Femur (tissue), 1 donor: ENCODE results near the gene SNX9.
"Not testable (repeated sequence)": the region's sequence is repeated elsewhere in the genome, so short reads cannot be mapped to it uniquely, and the experiment has no call there.

Experiments
- DNase-seq: peaks from one replicate; pipeline ENCODE4 v3.0.0-alpha.2; 2017

Gene SNX9

DNA sequence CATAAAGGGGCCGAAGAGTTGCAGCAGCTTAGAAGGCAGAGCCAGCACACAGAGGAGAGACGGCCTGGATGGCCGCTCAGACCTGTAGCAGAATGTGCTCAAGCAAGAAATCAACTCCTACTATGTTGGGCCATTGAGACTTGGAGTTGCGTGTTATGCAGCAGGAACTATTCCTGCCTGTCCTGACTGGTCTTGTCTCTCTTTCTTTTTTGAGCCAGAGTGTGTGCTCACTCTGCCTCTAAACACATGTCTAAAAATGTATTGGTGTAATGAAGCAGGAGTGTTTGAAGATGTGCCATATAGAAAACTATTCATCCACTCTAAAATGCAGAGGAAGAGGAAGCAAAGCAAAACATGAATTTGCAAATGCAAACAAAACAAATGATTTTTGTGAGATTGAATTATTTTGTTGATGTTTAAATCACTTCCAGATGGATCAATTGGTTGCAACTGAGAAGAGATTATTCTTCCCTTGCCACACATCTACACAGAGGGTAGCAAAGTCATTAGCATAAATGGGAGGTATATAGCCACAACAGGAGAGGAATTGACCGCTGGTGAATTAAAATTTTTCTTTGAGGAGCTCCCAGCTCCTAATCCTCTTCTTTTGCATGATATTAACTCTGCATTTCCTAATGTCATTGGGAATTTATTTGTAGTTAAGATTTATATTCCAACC, 138.2 kb downstream of the SNX9 start:
- DNase-seq = no peak

GRCh38 chr6:157961832-157962575, 139.0 kb downstream of the SNX9 start:
- no peak for DNase-seq

DNA sequence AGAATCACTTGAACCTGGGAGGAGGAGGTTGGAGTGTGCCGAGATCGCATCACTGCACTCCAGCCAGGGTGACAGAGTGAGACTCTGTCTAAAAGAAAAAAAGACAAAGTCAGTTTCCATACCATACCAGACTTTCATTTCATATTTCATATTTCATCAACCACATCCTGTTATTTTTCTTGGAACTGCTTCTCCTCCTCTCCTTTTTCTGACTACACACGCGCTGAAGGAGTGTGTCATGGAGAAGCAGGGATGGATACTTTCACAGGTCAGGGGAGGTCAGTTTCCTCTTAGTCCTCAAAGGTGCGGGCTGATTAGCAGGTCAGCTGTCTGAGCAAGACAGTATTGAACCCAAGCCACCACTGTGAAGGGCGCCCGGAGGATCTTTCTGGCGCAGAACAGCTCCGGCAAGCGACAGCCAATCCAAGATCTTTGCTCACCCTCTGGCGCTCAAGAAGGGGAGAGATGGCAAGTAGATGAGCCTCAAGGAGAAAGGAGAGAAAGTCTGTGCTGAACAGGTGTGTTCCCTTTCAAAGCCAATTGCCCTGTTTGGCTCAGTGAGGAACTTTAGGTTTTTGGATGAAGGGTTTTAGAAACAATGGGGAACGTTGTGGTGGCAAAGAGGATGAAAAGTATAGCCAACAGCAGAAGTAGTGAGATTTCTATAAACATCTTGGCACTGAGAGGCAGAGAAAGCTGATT, 139.7 kb downstream of the SNX9 start:
- no peak for DNase-seq

GRCh38 chr6:157964100-157964499, 141.1 kb downstream of the SNX9 start:
- no peak for DNase-seq

DNA sequence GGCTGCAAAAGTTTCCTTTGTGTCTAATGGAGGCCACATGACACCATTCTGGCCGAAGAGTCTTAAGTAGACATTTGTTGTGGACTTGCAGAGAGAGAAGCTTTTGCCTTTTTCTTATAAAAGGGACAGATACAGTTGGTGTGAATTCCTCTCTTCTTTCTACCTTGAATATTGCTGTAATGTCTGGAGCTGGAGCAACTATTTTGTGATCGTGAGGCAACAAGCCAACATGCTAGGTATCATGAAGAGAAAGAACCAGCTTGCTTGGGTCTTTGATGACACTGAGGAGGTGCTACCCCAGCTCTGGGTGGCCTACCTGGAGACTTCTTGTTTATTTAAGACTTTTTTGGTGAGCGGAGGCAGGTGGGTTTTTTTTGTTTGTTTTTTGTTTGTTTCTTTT, 142.3 kb downstream of the SNX9 start:
- no peak for DNase-seq

- no peak for DNase-seq
These were observed 143.5 kb downstream of the SNX9 start for GRCh38 chr6:157966589-157966977.

GRCh38 chr6:157967020-157967419, 144.0 kb downstream of the SNX9 start:
- no peak for DNase-seq

DNA sequence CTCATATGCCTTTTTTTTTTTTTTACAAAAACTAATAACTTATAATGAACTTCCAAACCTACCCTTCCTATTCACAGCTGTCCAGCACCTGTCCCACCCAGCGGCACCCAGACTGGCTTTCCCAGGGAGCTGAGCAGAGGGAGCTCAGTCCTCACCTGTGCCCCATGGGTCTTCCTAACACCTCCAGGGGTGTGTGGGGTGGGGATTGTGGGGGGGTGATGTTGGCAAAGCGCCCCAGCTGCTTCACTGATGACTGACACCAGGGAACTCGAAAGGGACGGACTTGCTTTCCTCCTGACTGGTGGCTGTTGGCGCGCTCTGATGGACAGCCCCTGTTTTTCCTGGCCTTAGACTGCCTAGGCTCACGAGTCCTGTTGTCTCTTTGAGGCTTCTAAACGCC, 144.4 kb downstream of the SNX9 start:
- no peak for DNase-seq

DNA sequence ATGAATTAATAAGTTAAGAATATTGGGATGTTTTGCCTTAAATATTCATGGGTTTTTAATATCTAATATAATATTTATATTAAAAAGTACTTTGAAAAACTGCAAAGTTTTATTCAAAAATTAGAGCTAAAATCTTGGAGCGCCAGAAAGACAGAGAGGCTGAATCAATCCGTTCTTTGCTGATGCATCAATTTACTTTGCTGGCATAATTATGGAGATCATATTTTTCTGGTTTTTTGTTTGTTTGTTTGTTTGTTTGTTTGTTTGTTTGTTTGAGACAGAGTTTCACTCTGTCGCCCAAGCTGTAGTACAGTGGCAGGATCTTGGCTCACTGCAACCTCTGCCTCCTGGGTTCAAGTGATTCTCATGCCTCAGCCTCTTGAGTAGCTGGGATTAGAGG, 149.1 kb downstream of the SNX9 start:
- DNase-seq = not testable (repeated sequence)

- no peak for DNase-seq
These were observed 151.4 kb downstream of the SNX9 start for GRCh38 chr6:157974341-157974894.

DNA sequence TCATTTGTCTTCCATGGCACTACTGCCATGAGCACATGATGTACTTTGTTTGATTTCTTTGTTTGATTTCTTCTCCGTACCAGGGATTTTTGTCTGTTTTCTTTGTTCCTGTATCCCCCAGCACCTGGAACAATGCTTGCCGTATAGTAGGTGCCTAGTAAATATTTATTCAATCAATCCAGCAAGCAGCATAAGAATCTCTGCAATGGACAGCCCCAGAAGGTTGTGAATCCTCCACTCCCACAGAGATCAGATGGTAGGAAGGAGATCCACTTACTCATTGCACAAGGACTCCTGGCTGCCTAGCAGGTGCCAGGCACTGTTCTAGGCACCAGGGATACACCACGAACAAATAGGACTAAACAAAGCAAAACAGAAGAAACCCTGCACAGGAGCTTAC, 151.9 kb downstream of the SNX9 start:
- no peak for DNase-seq

DNA sequence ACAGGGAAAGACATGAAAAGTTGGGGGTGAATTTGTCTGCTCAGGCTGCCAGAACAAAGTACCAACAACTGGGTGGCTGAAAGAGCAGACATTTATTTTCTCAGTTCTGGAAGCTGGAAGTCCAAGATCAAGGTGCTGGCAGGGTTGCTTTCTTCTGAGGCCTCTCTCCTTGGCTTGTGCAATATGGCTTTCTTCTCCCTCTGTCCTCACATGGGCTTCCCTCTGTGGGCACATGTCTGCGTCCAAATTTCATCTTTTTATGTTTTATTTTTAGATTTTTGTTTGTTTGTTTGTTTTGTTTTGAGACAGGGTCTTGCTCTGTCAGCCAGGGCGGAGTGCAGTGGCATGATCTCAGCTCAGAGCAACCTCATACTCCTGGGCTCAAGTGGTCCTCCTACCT, 152.4 kb downstream of the SNX9 start:
- DNase-seq = no peak

DNA sequence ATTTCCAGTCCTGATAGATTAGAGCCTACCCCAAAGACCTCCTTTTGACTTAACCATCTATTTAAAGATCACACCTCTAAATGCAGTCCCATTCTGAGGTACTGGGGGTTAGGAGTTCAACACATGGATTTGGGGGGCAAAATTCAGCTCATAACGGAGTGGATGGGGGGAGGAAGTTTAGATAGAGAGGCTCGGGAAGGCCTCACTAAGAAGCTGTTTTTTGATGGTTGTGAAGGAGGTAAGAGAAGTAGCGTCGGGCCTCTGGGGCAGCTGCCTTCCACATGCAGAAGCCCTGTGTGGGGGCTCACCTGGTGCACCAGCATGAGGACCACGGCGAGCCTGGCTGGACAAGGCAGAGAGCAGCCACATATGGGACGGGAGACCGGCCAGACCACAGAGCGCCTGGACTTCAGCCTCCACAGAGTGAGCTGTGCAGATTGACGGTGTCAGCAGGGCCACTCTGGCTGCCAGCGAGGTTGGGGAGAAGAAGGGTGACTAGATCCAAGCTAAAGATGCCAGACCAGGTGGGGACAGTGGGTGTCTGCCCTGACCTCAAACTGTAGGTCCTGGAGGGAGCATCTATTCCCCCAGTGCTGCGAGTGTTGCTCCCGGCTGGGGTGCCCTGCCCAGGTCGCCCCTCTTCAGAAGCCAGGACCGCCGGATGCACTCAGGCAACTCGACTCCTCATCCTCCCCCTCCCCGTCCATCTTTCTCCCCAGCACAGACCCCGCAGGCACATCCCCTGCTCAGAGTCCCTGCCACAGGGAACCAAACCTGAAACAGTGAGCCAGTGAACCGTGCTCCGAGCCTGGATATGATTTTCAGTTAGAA, 153.5 kb downstream of the SNX9 start:
- DNase-seq = no peak

- DNase-seq = no peak
These were observed 154.2 kb downstream of the SNX9 start for GRCh38 chr6:157977176-157977804.

- no peak for DNase-seq
These were observed 155.2 kb downstream of the SNX9 start for GRCh38 chr6:157978021-157978783.

- no peak for DNase-seq
These were observed 157.5 kb downstream of the SNX9 start for GRCh38 chr6:157980288-157981131.

DNA sequence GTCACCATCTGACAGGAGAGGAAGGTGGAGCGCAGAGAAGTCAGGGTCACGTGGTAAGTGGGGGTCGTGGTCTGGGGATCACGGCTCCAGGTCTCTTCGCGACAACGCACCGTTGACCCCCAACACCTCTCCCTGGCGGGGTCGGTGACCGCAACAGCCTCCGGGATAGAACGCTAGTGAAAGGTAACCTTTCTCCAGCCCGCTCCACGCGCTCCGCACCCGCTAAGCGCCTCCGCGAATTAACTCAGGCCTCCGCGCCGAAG, 158.0 kb downstream of the SNX9 start:
- no peak for DNase-seq

DNA sequence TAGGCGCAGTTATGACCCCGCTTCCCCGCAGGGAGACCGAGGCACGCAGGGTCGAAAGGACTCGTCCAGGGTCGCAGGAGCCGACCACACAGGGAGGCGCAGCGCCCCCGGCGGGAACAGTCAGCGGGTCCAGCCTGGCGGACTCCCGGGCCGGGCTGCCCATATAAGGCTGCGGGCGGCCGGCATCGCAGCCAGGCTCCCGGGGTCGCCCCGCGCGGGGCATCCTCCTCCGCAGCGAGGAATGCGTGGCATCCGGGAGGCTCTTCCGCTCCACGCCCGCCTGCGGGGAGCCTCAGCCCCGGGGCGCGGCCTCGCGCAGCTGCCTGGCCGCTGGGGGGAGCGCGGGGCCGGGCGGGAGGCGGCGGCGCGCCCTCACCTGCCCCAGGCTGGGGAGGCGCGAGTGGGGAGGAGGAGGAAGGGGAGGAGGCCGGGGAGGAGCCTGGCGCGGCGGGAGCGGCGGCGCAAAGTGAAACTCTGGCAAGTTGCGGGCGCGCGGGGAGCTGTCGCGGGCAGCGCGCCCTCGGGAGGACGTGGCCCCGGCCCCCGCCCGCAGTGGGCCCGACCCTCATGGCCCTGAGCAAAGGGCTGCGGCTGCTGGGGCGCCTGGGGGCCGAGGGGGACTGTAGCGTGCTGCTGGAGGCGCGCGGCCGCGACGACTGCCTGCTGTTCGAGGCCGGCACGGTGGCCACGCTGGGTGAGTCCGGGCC, 158.5 kb downstream of the SNX9 start, which contains the start of gene SYNJ2:
Gene SYNJ2 (plus strand): TSS at position 469 of the 707 bp plus-strand sequence. CDS start 99 bp downstream, at position 568.
- DNase-seq = peak; percentile 79

DNA sequence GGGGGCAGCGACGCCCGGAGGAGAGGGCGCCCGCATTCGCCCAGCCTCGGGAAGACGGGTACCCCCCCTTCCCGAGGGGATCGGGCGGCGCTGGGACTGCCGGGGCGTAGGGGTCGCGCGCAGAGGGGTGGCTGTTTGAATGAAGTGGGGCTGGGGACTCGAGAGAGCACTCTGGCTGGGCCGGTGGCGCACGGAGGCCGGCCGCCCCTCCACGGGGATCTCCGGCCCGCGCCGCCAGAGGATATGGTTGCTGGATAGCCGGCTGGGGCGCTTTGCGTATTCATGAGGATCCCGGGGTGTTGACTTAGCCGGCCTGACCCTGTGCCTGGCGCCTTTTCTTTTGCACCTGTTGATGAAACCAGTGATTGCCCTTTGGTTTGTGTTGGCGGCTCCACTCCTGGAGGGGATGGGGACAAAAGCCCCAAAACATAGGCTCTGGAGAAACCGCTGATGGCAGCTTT, 159.1 kb downstream of the SNX9 start:
- peak; percentile 46 for DNase-seq
